IPS-20b (cell line): ENCODE data around the gene ARF5.
"Not testable (repeated sequence)": the region's sequence is repeated elsewhere in the genome, so short reads cannot be mapped to it uniquely, and the experiment has no call there.

Experiments used
- H3K27ac ChIP-seq: one replicate; pipeline ENCODE4 v1.5.1; 2013; ENCODE audit warnings: low read length
- H3K27me3 ChIP-seq: 2 replicates; pipeline ENCODE4 v1.6.1; 2013; ENCODE audit warnings: mild to moderate bottlenecking, low read length, inconsistent platforms; ENCODE audit not compliant: insufficient read depth
- H3K36me3 ChIP-seq: 2 replicates; pipeline ENCODE4 v1.6.1; 2013; ENCODE audit warnings: low read depth, mild to moderate bottlenecking, inconsistent platforms, low read length, moderate library complexity; ENCODE audit not compliant: insufficient read depth
- H3K4me1 ChIP-seq: 2 replicates; pipeline ENCODE4 v1.6.1; 2013; ENCODE audit warnings: mild to moderate bottlenecking, control low read depth, inconsistent platforms, low read length, moderate library complexity; ENCODE audit not compliant: insufficient read depth
- H3K4me3 ChIP-seq: 2 replicates; pipeline ENCODE4 v1.5.1; 2013; ENCODE audit warnings: mild to moderate bottlenecking, low read length, inconsistent platforms
- H3K9ac ChIP-seq: 2 replicates; pipeline ENCODE4 v1.6.1; 2013; ENCODE audit warnings: low read depth, mild to moderate bottlenecking, inconsistent platforms, low read length, moderate library complexity
- H3K9me3 ChIP-seq: 2 replicates; pipeline ENCODE4 v1.6.1; 2013; ENCODE audit warnings: mild to moderate bottlenecking, low read depth, low read length, inconsistent platforms; ENCODE audit not compliant: insufficient read depth

The ARF5 gene

GRCh38 chr7:127588019-127588696, at the start of gene ARF5:
ARF5 (plus strand) TSS chr7:127588411; CDS start chr7:127588499, 88 bp downstream.
- no peaks in the 10 kb centered on the region for H3K9me3 ChIP-seq
- H3K27me3 ChIP-seq, result peaks cover 24% of the 10 kb centered on the region
- H3K9ac ChIP-seq, result peak within 1 kb of the TSS; percentile 84; the same call in 1 of the 2 replicates
- H3K4me1 ChIP-seq, result peaks cover 14% of the 10 kb centered on the region
- H3K27ac ChIP-seq, result no peak within 1 kb of the TSS
- peak within 1 kb of the TSS; percentile 84 for H3K4me3 ChIP-seq
- peaks cover 25% of the 10 kb centered on the region for H3K36me3 ChIP-seq

GRCh38 chr7:127539116-127539515, 49.1 kb upstream of the ARF5 start:
- Histone ChIP-seq H3K4me3 (no peak overlapping the region), H3K27ac (no peak overlapping the region), H3K9ac (no peak overlapping the region), H3K4me1 (0 out of 2 replicates have a peak, but pooled peaks cover 3% of the 10 kb centered on the region), H3K27me3 (peaks cover 45% of the 10 kb centered on the region), H3K36me3 (no peaks in the 10 kb centered on the region), H3K9me3 (no peaks in the 10 kb centered on the region)

- not testable (repeated sequence) for H3K4me3 ChIP-seq, H3K36me3 ChIP-seq, H3K4me1 ChIP-seq, H3K27ac ChIP-seq, H3K9ac ChIP-seq, H3K9me3 ChIP-seq
- H3K27me3 ChIP-seq, result peaks cover 31% of the 10 kb centered on the region
Observed at GRCh38 chr7:127540461-127540860, 47.8 kb upstream of the ARF5 start.

GRCh38 chr7:127541548-127541947, 46.7 kb upstream of the ARF5 start:
- peaks cover 20% of the 10 kb centered on the region for H3K27me3 ChIP-seq
- no peaks in the 10 kb centered on the region for H3K36me3 ChIP-seq
- no peak overlapping the region for H3K4me3 ChIP-seq
- H3K27ac ChIP-seq, result no peak overlapping the region
- H3K4me1 ChIP-seq, result 0 out of 2 replicates have a peak, but pooled peaks cover under 1% of the 10 kb centered on the region
- no peak overlapping the region for H3K9ac ChIP-seq
- peaks cover 11% of the 10 kb centered on the region for H3K9me3 ChIP-seq

- Histone ChIP-seq H3K27ac (no peak overlapping the region), H3K4me3 (no peak overlapping the region), H3K27me3 (no peaks in the 10 kb centered on the region; the same call in 1 of the 2 replicates), H3K9me3 (peaks cover 15% of the 10 kb centered on the region), H3K4me1 (no peaks in the 10 kb centered on the region), H3K36me3 (no peaks in the 10 kb centered on the region), H3K9ac (no peak overlapping the region)
Observed at GRCh38 chr7:127546313-127546712, 41.9 kb upstream of the ARF5 start.

- no peak overlapping the region for H3K4me3 ChIP-seq
- no peaks in the 10 kb centered on the region for H3K4me1 ChIP-seq
- no peak overlapping the region for H3K27ac ChIP-seq
- H3K36me3 ChIP-seq, result no peaks in the 10 kb centered on the region
- H3K27me3 ChIP-seq, result no peaks in the 10 kb centered on the region; the same call in 1 of the 2 replicates
- H3K9ac ChIP-seq, result no peak overlapping the region
- peaks cover 15% of the 10 kb centered on the region for H3K9me3 ChIP-seq
Observed at GRCh38 chr7:127550247-127550646, 38.0 kb upstream of the ARF5 start.

GRCh38 chr7:127551941-127552340, 36.3 kb upstream of the ARF5 start:
- Histone ChIP-seq H3K27ac (no peak overlapping the region), H3K9me3 (peaks cover under 1% of the 10 kb centered on the region; the same call in 1 of the 2 replicates), H3K27me3 (no peaks in the 10 kb centered on the region; the same call in 1 of the 2 replicates), H3K4me1 (no peaks in the 10 kb centered on the region), H3K36me3 (no peaks in the 10 kb centered on the region), H3K9ac (no peak overlapping the region), H3K4me3 (no peak overlapping the region)

GRCh38 chr7:127556404-127556803, 31.8 kb upstream of the ARF5 start:
- no peaks in the 10 kb centered on the region for H3K9me3 ChIP-seq
- H3K9ac ChIP-seq, result no peak overlapping the region
- no peaks in the 10 kb centered on the region for H3K4me1 ChIP-seq
- no peak overlapping the region for H3K4me3 ChIP-seq
- no peaks in the 10 kb centered on the region for H3K36me3 ChIP-seq
- H3K27me3 ChIP-seq, result peaks cover 5% of the 10 kb centered on the region; the same call in 1 of the 2 replicates
- no peak overlapping the region for H3K27ac ChIP-seq

- Histone ChIP-seq H3K4me3 (no peak overlapping the region), H3K27me3 (peaks cover 5% of the 10 kb centered on the region; the same call in 1 of the 2 replicates), H3K9ac (no peak overlapping the region), H3K36me3 (no peaks in the 10 kb centered on the region), H3K27ac (no peak overlapping the region), H3K4me1 (no peaks in the 10 kb centered on the region), H3K9me3 (no peaks in the 10 kb centered on the region)
Observed at GRCh38 chr7:127557803-127558202, 30.4 kb upstream of the ARF5 start.

GRCh38 chr7:127566242-127566641, 22.0 kb upstream of the ARF5 start:
- Histone ChIP-seq H3K27me3 (no peaks in the 10 kb centered on the region), H3K9ac (no peak overlapping the region), H3K27ac (no peak overlapping the region), H3K36me3 (no peaks in the 10 kb centered on the region), H3K4me3 (no peak overlapping the region), H3K9me3 (peaks cover 3% of the 10 kb centered on the region; the same call in 1 of the 2 replicates), H3K4me1 (no peaks in the 10 kb centered on the region)

- not testable (repeated sequence) for H3K27ac ChIP-seq, H3K4me3 ChIP-seq, H3K9me3 ChIP-seq, H3K27me3 ChIP-seq, H3K36me3 ChIP-seq, H3K4me1 ChIP-seq, H3K9ac ChIP-seq
Observed at GRCh38 chr7:127568034-127568433, 20.2 kb upstream of the ARF5 start.

GRCh38 chr7:127571741-127572505, 16.3 kb upstream of the ARF5 start:
- Histone ChIP-seq H3K27me3 (no peaks in the 10 kb centered on the region), H3K9me3 (no peaks in the 10 kb centered on the region)

More at GRCh38 chr7:127571741-127572505, 16.3 kb upstream of the ARF5 start:
- H3K27ac ChIP-seq, result no peak overlapping the region
- H3K36me3 ChIP-seq, result no peaks in the 10 kb centered on the region
- no peak overlapping the region for H3K4me3 ChIP-seq
- H3K4me1 ChIP-seq, result no peaks in the 10 kb centered on the region
- H3K9ac ChIP-seq, result no peak overlapping the region
